Measurements from ENCODE around the gene MEIS1. TPM values are rescaled to one million over a fixed set of nuclear protein-coding genes. Genes with fewer than 3 reads are reported as not detected.

MEIS1 gene
- polyA plus RNA-seq, 1 donor (not counting 4 experiments of a cell fraction or from before 2014, with no cell fraction given), result 3.1 TPM

GRCh38 chr2:66543257-66543767, 108.4 kb downstream of the MEIS1 start:
- Histone ChIP-seq H3K79me2 (ENCODE audit: control insufficient read depth, insufficient read depth, low read length) (no peaks in the 10 kb centered on the region), H2AFZ (ENCODE audit: control insufficient read depth, low read length) (no peak overlapping the region), H3K4me2 (ENCODE audit: control insufficient read depth, extremely low read depth, insufficient read depth, low read depth, low read length) (no peak overlapping the region), H3K9me3 (ENCODE audit: control insufficient read depth, low read depth, low read length) (no peaks in the 10 kb centered on the region), H4K20me1 (ENCODE audit: control insufficient read depth, extremely low read depth, insufficient read depth, low read length) (no peaks in the 10 kb centered on the region), H3K36me3 (ENCODE audit: control insufficient read depth in 2 of 2, extremely low read depth in 1 of 2, insufficient read depth in 2 of 2, low read length in 2 of 2) (no peaks in the 10 kb centered on the region), H3K4me3 (ENCODE audit: control insufficient read depth in 2 of 3, extremely low read depth in 1 of 3, insufficient read depth in 2 of 3, low read depth in 1 of 3, low read length in 3 of 3) (no peak overlapping the region), H3K27ac (ENCODE audit: control insufficient read depth, insufficient read depth, low read length) (no peak overlapping the region), H3K9ac (ENCODE audit: control insufficient read depth, extremely low read depth, insufficient read depth, low read length) (no peak overlapping the region), H3K27me3 (ENCODE audit: control insufficient read depth, extremely low read depth, insufficient read depth, low read length) (no peaks in the 10 kb centered on the region), H3K4me1 (ENCODE audit: control insufficient read depth, extremely low read depth, insufficient read depth, low read length) (no peaks in the 10 kb centered on the region), H3K9me1 (ENCODE audit: control insufficient read depth, extremely low read depth, insufficient read depth, low read length) (no peaks in the 10 kb centered on the region)
- dilution Hi-C loops (cut with MboI; ENCODE audit: extremely low pct_ligation_motif_present, low sequenced_read_pairs), result no loop called here
- no peak for FAIRE-seq
- DNase-seq (ENCODE audit: low read depth, low spot score), result no peak
- TF ChIP-seq CTCF (optimal IDR thresholded peaks at IDR 0.05 in 1 of 3, IDR thresholded peaks at IDR 0.05 in 1 of 3, conservative IDR thresholded peaks at IDR 0.05 in 1 of 3; ENCODE audit: extremely low read depth in 1 of 3, insufficient read depth in 2 of 3, low read length in 3 of 3) (no peak), EZH2 (IDR thresholded peaks at IDR 0.05; ENCODE audit: low read length) (no peak)

- dilution Hi-C loops (cut with MboI; ENCODE audit: extremely low pct_ligation_motif_present, low sequenced_read_pairs), result no loop called here
- H3K4me2 ChIP-seq (ENCODE audit: control insufficient read depth, extremely low read depth, insufficient read depth, low read depth, low read length), result no peak overlapping the region
- H3K9me1 ChIP-seq (ENCODE audit: control insufficient read depth, extremely low read depth, insufficient read depth, low read length), result no peaks in the 10 kb centered on the region
- H3K4me3 ChIP-seq (ENCODE audit: control insufficient read depth in 2 of 3, extremely low read depth in 1 of 3, insufficient read depth in 2 of 3, low read depth in 1 of 3, low read length in 3 of 3), result no peak overlapping the region
- no peak for FAIRE-seq
- H4K20me1 ChIP-seq (ENCODE audit: control insufficient read depth, extremely low read depth, insufficient read depth, low read length), result no peaks in the 10 kb centered on the region
- H3K9ac ChIP-seq (ENCODE audit: control insufficient read depth, extremely low read depth, insufficient read depth, low read length), result no peak overlapping the region
- H2AFZ ChIP-seq (ENCODE audit: control insufficient read depth, low read length), result no peak overlapping the region
- H3K4me1 ChIP-seq (ENCODE audit: control insufficient read depth, extremely low read depth, insufficient read depth, low read length), result no peaks in the 10 kb centered on the region
- no peak for TF ChIP-seq EZH2 (IDR thresholded peaks at IDR 0.05; ENCODE audit: low read length)
- no peak for TF ChIP-seq CTCF (optimal IDR thresholded peaks at IDR 0.05 in 1 of 3, IDR thresholded peaks at IDR 0.05 in 1 of 3, conservative IDR thresholded peaks at IDR 0.05 in 1 of 3; ENCODE audit: extremely low read depth in 1 of 3, insufficient read depth in 2 of 3, low read length in 3 of 3)
- no peaks in the 10 kb centered on the region for H3K9me3 ChIP-seq (ENCODE audit: control insufficient read depth, low read depth, low read length)
- no peak overlapping the region for H3K27ac ChIP-seq (ENCODE audit: control insufficient read depth, insufficient read depth, low read length)
- no peak for DNase-seq (ENCODE audit: low read depth, low spot score)
- no peaks in the 10 kb centered on the region for H3K27me3 ChIP-seq (ENCODE audit: control insufficient read depth, extremely low read depth, insufficient read depth, low read length)
- H3K36me3 ChIP-seq (ENCODE audit: control insufficient read depth in 2 of 2, extremely low read depth in 1 of 2, insufficient read depth in 2 of 2, low read length in 2 of 2), result no peaks in the 10 kb centered on the region
- H3K79me2 ChIP-seq (ENCODE audit: control insufficient read depth, insufficient read depth, low read length), result no peaks in the 10 kb centered on the region
These were observed 109.3 kb downstream of the MEIS1 start for GRCh38 chr2:66544258-66544657.

All from keratinocyte (primary cell).